GM12878 (cell line): ENCODE results near the gene DGKI. TPM values are rescaled to one million over a fixed set of nuclear protein-coding genes. Genes with fewer than 3 reads are reported as not detected.

Source experiments
- ATAC-seq: fragments of 200-7000 bp; cut with Tn5 transposase; 3 replicates; pipeline ENCODE4 v1.9.1; 2020; ENCODE audit warnings: mild to moderate bottlenecking, moderate library complexity
- BruUV-seq: library from RNA; stranded (reverse); fragments of 400-500 nt; replicated peaks from 2 replicates; lab custom pipeline; 2021; lab: Mats Ljungman, UMichigan
- CTCF ChIA-PET: fragments of 300-600 bp; sonication (Branson Sonifier 250); formaldehyde crosslinking; extraction: SDS; loops from one replicate; lab custom pipeline; 2021; ENCODE audit warnings: inconsistent platforms; lab: Yijun Ruan, JAX
- POLR2A ChIA-PET: fragments of 350-600 bp; formaldehyde crosslinking; extraction: SDS; loops from one replicate; lab custom pipeline; 2021; ENCODE audit warnings: inconsistent platforms; lab: Charles Lee
- RAD21 ChIA-PET: fragments of 300-600 bp; sonication (Branson Sonifier 250); formaldehyde crosslinking; loops from one replicate; lab custom pipeline; 2023; ENCODE audit warnings: antibody characterized with exemption; ENCODE audit not compliant: unreplicated experiment; lab: Charles Lee
- SMC1A ChIA-PET: fragments of 300-600 bp; sonication (Branson Sonifier 250); formaldehyde crosslinking; loops from one replicate; lab custom pipeline; 2023; ENCODE audit not compliant: unreplicated experiment, uncharacterized antibody; lab: Charles Lee
- DNase-seq: peaks from one replicate; pipeline ENCODE4 v3.0.0-alpha.2; 2011; ENCODE audit warnings: low read depth, low spot score
- FAIRE-seq: peaks from 3 replicates; lab custom pipeline; 2011; peaks lifted over from hg19 to GRCh38; lab: Jason Lieb, UNC
- H2AFZ ChIP-seq: 2 replicates; pipeline ENCODE4 v1.6.0; 2011; ENCODE audit warnings: low read depth, low read length, control low read depth; ENCODE audit not compliant: control insufficient read depth
- H3K27ac ChIP-seq: 2 replicates; pipeline ENCODE4 v1.5.1; 2011; ENCODE audit warnings: control low read depth; ENCODE audit not compliant: control insufficient read depth, insufficient read depth
- H3K27me3 ChIP-seq, 2 experiments: replicated peaks in 1 of 2; 2 replicates each; pipeline versions ENCODE4 v1.6.0 to v1.6.1; 2011; ENCODE audit warnings: low read length in 1 of 2; ENCODE audit not compliant: control insufficient read depth in 2 of 2, insufficient read depth in 2 of 2
- H3K36me3 ChIP-seq, 2 experiments: 2 replicates each; pipeline ENCODE4 v1.5.1; 2011; ENCODE audit warnings: low read length in 1 of 2; ENCODE audit not compliant: control insufficient read depth in 2 of 2, insufficient read depth in 2 of 2
- H3K4me1 ChIP-seq: 2 replicates; pipeline ENCODE4 v1.6.1; 2011; ENCODE audit warnings: mild to moderate bottlenecking, low read length, moderate library complexity, mixed read lengths; ENCODE audit not compliant: control insufficient read depth, insufficient read depth
- H3K4me2 ChIP-seq: 2 replicates; pipeline ENCODE4 v1.6.0; 2011; ENCODE audit warnings: control low read depth; ENCODE audit not compliant: control insufficient read depth, insufficient read depth
- H3K4me3 ChIP-seq: fragments of 200-600 bp; sonication (generic); 2 replicates; pipeline ENCODE4 v1.5.1; 2016
- H3K79me2 ChIP-seq: 2 replicates; pipeline ENCODE4 v1.6.0; 2011; ENCODE audit warnings: low read length; ENCODE audit not compliant: control insufficient read depth, insufficient read depth
- H3K9ac ChIP-seq: 2 replicates; pipeline ENCODE4 v1.8.0; 2011; ENCODE audit warnings: low read length, control low read depth, mixed read lengths; ENCODE audit not compliant: control insufficient read depth, insufficient read depth
- H3K9me3 ChIP-seq: replicated peaks from 3 replicates; pipeline ENCODE4 v1.5.1; 2011; ENCODE audit warnings: mild to moderate bottlenecking, low read length; ENCODE audit not compliant: control insufficient read depth, insufficient read depth
- H4K20me1 ChIP-seq: 2 replicates; pipeline ENCODE4 v1.6.0; 2011; ENCODE audit not compliant: control insufficient read depth, insufficient read depth
- BHLHE40 ChIP-seq, 2 experiments: fragments of 450-650 bp in 1 of 2; IDR thresholded peaks; 2 replicates each; pipeline ENCODE4 v1.6.1; 2011 to 2017; ENCODE audit warnings: low read depth in 2 of 2, borderline replicate concordance in 1 of 2, improper control_type of control experiment in 1 of 2, low read length in 1 of 2, mild to moderate bottlenecking in 1 of 2
- HDAC6 ChIP-seq: fragments of 200-600 bp; sonication (generic); IDR thresholded peaks from one replicate; pipeline ENCODE4 v1.8.0; 2017; ENCODE audit warnings: antibody characterized with exemption; ENCODE audit not compliant: unreplicated experiment
- IKZF1 ChIP-seq: fragments of 450-650 bp; conservative IDR thresholded peaks from 2 replicates; pipeline ENCODE4 v1.6.1; 2017; ENCODE audit warnings: antibody characterized with exemption, mild to moderate bottlenecking
- JUNB ChIP-seq: IDR thresholded peaks from 2 replicates; pipeline ENCODE4 v1.6.1; 2016; ENCODE audit warnings: antibody characterized with exemption, mild to moderate bottlenecking
- LARP7 ChIP-seq: fragments of 450-650 bp; IDR thresholded peaks from 2 replicates; pipeline ENCODE4 v1.6.1; 2017; ENCODE audit warnings: mild to moderate bottlenecking
- NR2C2 ChIP-seq: IDR thresholded peaks from 2 replicates; pipeline ENCODE4 v1.6.1; 2011; ENCODE audit warnings: borderline replicate concordance, low read depth; ENCODE audit not compliant: control insufficient read depth, insufficient read length
- POU2F2 ChIP-seq: IDR thresholded peaks from 3 replicates; pipeline ENCODE4 v1.6.1; 2011; ENCODE audit warnings: low read depth, mild to moderate bottlenecking, low read length, borderline replicate concordance
- SIX5 ChIP-seq: IDR thresholded peaks from 2 replicates; pipeline ENCODE4 v1.6.1; 2011; ENCODE audit warnings: mild to moderate bottlenecking, low read depth, low read length, moderate library complexity; ENCODE audit not compliant: severe bottlenecking
- ZNF274 ChIP-seq: IDR thresholded peaks from one replicate; pipeline ENCODE4 v1.8.0; 2011; ENCODE audit not compliant: insufficient read length, insufficient read depth
- WGBS: methylation state at CpG from one replicate; pipeline ENCODE4 v1.1.6; 2016; ENCODE audit warnings: low lambda C conversion rate; ENCODE audit not compliant: insufficient replicate concordance, insufficient coverage; ENCODE audit errors: missing lambda C conversion rate; 5-methylcytosine and 5-hydroxymethylcytosine counted together
- in situ Hi-C: fragments of 300-500 bp; cut with MboI; formaldehyde crosslinking; loops from 9 replicates; pipeline ENCODE4 v1.14.3; 2018; ENCODE audit warnings: mixed read lengths
- intact Hi-C: fragments of 100-400 bp; cut with micrococcal nuclease; formaldehyde crosslinking; loops from one replicate; pipeline ENCODE4 v1.14.2; 2022; ENCODE audit not compliant: unreplicated experiment
- polyA plus RNA-seq, 11 experiments: library from polyadenylated mRNA; depleted of rRNA in 4 of 11; unstranded in 6 of 11; stranded (reverse) in 5 of 11; fragments of >200 nt; fragmentation: Nextera tagmentation in 4 of 11; fragmentation: Illumina TruSeq in 1 of 11; extraction: Ambion mirVana in 4 of 11; extraction: Trizol in 1 of 11; gene quantifications; 1 replicate in 1 of 11; 2 replicates in 10 of 11; pipeline versions ENCODE4 v1.2.1 to v1.2.3, GENCODE V29; 2011 to 2016; ENCODE audit warnings: inconsistent platforms in 2 of 11, missing spikeins in 2 of 11, low read depth in 1 of 11
- total RNA-seq, 4 experiments: library from RNA; depleted of rRNA in 3 of 4; stranded (reverse); fragments of >200 nt in 3 of 4; fragmentation: Illumina TruSeq in 1 of 4; extraction: Trizol in 1 of 4; gene quantifications; 2 replicates each; pipeline versions ENCODE4 v1.2.1 to v1.2.3, GENCODE V29; 2013 to 2021
- TF ChIP-seq, protein P1 (sequence below): fragments of 450-650 bp; formaldehyde crosslinking; IDR thresholded peaks from 2 replicates; pipeline ENCODE4 v1.4.0; 2020; ENCODE audit warnings: mild to moderate bottlenecking, moderate library complexity

DGKI gene
- total and polyA plus RNA-seq, 10 of the 15 experiments (the other 5 are each of a cell fraction or from before 2014, with no cell fraction given): 10.4 to 37.1 (median 22.1) TPM

- BruUV-seq: no TSS peak
- RAD21 ChIA-PET: no interaction called here
Observed at GRCh38 chr7:137519947-137520346, 326.8 kb downstream of the DGKI start.

More at GRCh38 chr7:137519947-137520346, 326.8 kb downstream of the DGKI start:
- CTCF ChIA-PET: no interaction called here
- 33% methylated on average over 1 of the region's 1 CpG for WGBS
- Histone ChIP-seq H3K9me3 (no peaks in the 10 kb centered on the region), H3K4me1 (no peaks in the 10 kb centered on the region), H2AFZ (no peak overlapping the region), H3K79me2 (no peaks in the 10 kb centered on the region), H3K4me3 (no peak overlapping the region), H3K27ac (no peak overlapping the region), H3K27me3 (no peaks in the 10 kb centered on the region), H3K9ac (no peak overlapping the region), H3K4me2 (no peak overlapping the region), H3K36me3 (no peaks in the 10 kb centered on the region), H4K20me1 (no peaks in the 10 kb centered on the region)
- FAIRE-seq: no peak
- SMC1A ChIA-PET: interaction anchor here (1.3 to 1.7 kb wide), 3 partner anchors 10 to 65 kb away, joined by 3 to 4 read pairs (median 3); no protein-coding TSS in a partner anchor
- DNase-seq: no peak
- TF ChIP-seq IKZF1 (no peak), NR2C2 (no peak), JUNB (no peak), POU2F2 (no peak), SIX5 (no peak), HDAC6 (no peak), LARP7 (no peak), BHLHE40 (IDR thresholded peaks at IDR 0.05; ENCODE audit: borderline replicate concordance in 1 of 2, low read depth in 2 of 2, low read length in 1 of 2) (no peak), ZNF274 (no peak)
- TF ChIP-seq, protein P1, sequence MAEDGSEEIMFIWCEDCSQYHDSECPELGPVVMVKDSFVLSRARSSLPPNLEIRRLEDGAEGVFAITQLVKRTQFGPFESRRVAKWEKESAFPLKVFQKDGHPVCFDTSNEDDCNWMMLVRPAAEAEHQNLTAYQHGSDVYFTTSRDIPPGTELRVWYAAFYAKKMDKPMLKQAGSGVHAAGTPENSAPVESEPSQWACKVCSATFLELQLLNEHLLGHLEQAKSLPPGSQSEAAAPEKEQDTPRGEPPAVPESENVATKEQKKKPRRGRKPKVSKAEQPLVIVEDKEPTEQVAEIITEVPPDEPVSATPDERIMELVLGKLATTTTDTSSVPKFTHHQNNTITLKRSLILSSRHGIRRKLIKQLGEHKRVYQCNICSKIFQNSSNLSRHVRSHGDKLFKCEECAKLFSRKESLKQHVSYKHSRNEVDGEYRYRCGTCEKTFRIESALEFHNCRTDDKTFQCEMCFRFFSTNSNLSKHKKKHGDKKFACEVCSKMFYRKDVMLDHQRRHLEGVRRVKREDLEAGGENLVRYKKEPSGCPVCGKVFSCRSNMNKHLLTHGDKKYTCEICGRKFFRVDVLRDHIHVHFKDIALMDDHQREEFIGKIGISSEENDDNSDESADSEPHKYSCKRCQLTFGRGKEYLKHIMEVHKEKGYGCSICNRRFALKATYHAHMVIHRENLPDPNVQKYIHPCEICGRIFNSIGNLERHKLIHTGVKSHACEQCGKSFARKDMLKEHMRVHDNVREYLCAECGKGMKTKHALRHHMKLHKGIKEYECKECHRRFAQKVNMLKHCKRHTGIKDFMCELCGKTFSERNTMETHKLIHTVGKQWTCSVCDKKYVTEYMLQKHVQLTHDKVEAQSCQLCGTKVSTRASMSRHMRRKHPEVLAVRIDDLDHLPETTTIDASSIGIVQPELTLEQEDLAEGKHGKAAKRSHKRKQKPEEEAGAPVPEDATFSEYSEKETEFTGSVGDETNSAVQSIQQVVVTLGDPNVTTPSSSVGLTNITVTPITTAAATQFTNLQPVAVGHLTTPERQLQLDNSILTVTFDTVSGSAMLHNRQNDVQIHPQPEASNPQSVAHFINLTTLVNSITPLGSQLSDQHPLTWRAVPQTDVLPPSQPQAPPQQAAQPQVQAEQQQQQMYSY (CRISPR knock-in tag): no peak
- intact Hi-C loops (no loop called here), in situ Hi-C loops (no loop called here)
- POLR2A ChIA-PET: no interaction called here
- no peak for ATAC-seq
